SK-N-MC (cell line): Measurements from ENCODE around the gene TBC1D13.

Experiments used
- EZH2 ChIP-seq: fragments of 200-600 bp; sonication (generic); IDR thresholded peaks from one replicate; pipeline ENCODE4 v1.6.1; 2017; ENCODE audit warnings: antibody characterized with exemption
- FOXP2 ChIP-seq: optimal IDR thresholded peaks from 2 replicates; pipeline ENCODE3; 2011; ENCODE audit warnings: mild to moderate bottlenecking, moderate library complexity; ENCODE audit not compliant: insufficient read depth; ENCODE audit errors: extremely low read length, control extremely low read depth
- POLR2AphosphoS5 ChIP-seq: IDR thresholded peaks from 2 replicates; pipeline ENCODE4 v1.6.1; 2012; ENCODE audit warnings: mild to moderate bottlenecking, low read depth, low read length, borderline replicate concordance

GRCh38 chr9:128753627-128754026 lies 33.4 kb upstream of the TBC1D13 start:
- TF ChIP-seq POLR2AphosphoS5: no peak
- TF ChIP-seq EZH2: no peak
- TF ChIP-seq FOXP2: no peak
